NCI-H2227 treated with DMSO at 0.1 percent for 48 hours (cell line): ENCODE measurements around the gene MCUR1.
A peak's percentile ranks its signal among the peaks of the same experiment; 100 is the strongest.
"Not testable (repeated sequence)": the region's sequence is repeated elsewhere in the genome, so short reads cannot be mapped to it uniquely, and the experiment has no call there.

Experiments
- DNase-seq: peaks from one replicate; lab custom pipeline; 2025; lab: John Stamatoyannopoulos, UW

The MCUR1 gene

GRCh38 chr6:13828656-13829301, 14.4 kb upstream of the MCUR1 start:
- DNase-seq, result not testable (repeated sequence)

GRCh38 chr6:13827032-13827431, 12.7 kb upstream of the MCUR1 start:
- no peak for DNase-seq

- no peak for DNase-seq
These were observed 11.5 kb upstream of the MCUR1 start for GRCh38 chr6:13825871-13826270.

- no peak for DNase-seq
These were observed 4.0 kb upstream of the MCUR1 start for GRCh38 chr6:13818341-13818740.

- DNase-seq, result peak; percentile 32
These were observed 700 bp upstream of the MCUR1 start for GRCh38 chr6:13814938-13815575.

- peak; percentile 80 for DNase-seq
These were observed 659 bp downstream of the MCUR1 start for GRCh38 chr6:13813621-13814175.

- no peak for DNase-seq
These were observed 1.3 kb downstream of the MCUR1 start for GRCh38 chr6:13813026-13813425.

GRCh38 chr6:13812359-13812642, 2.1 kb downstream of the MCUR1 start:
- no peak for DNase-seq

- no peak for DNase-seq
These were observed 2.6 kb downstream of the MCUR1 start for GRCh38 chr6:13811627-13812358.

- no peak for DNase-seq
These were observed 3.5 kb downstream of the MCUR1 start for GRCh38 chr6:13810688-13811446.

GRCh38 chr6:13808801-13809200, 5.6 kb downstream of the MCUR1 start:
- no peak for DNase-seq

- no peak for DNase-seq
These were observed 6.7 kb downstream of the MCUR1 start for GRCh38 chr6:13807696-13808095.

GRCh38 chr6:13803581-13803980, 10.8 kb downstream of the MCUR1 start:
- DNase-seq, result no peak

- DNase-seq, result no peak
These were observed 13.7 kb downstream of the MCUR1 start for GRCh38 chr6:13800615-13801014.

GRCh38 chr6:13796781-13797180, 17.6 kb downstream of the MCUR1 start:
- DNase-seq, result no peak

- DNase-seq, result peak; percentile 78
These were observed 19.2 kb downstream of the MCUR1 start for GRCh38 chr6:13795041-13795750.

- DNase-seq, result no peak
These were observed 20.2 kb downstream of the MCUR1 start for GRCh38 chr6:13794184-13794583.

- DNase-seq, result no peak
These were observed 24.6 kb downstream of the MCUR1 start for GRCh38 chr6:13789746-13790145.

GRCh38 chr6:13788820-13789219, 25.5 kb downstream of the MCUR1 start:
- no peak for DNase-seq

- no peak for DNase-seq
These were observed 27.2 kb downstream of the MCUR1 start for GRCh38 chr6:13787137-13787536.

GRCh38 chr6:13780162-13780561, 34.2 kb downstream of the MCUR1 start:
- DNase-seq, result not testable (repeated sequence)

GRCh38 chr6:13778028-13778427, 36.3 kb downstream of the MCUR1 start:
- DNase-seq, result no peak
